Upper lobe of right lung (tissue), 1 donor: ENCODE measurements around the gene RHOA. TPM values are rescaled to one million over a fixed set of nuclear protein-coding genes. Genes with fewer than 3 reads are reported as not detected.
A peak's percentile ranks its signal among the peaks of the same experiment; 100 is the strongest.
"Not testable (repeated sequence)": the region's sequence is repeated elsewhere in the genome, so short reads cannot be mapped to it uniquely, and the experiment has no call there.

Experiments used
- ATAC-seq: fragments of 200-7000 bp; cut with Tn5 transposase; one replicate; pipeline ENCODE4 v1.9.1; 2020; ENCODE audit warnings: mild to moderate bottlenecking, moderate library complexity
- DNase-seq: peaks from one replicate; pipeline ENCODE4 v3.0.0-alpha.2; 2020
- H3K27ac ChIP-seq: fragments of 200-600 bp; one replicate; pipeline ENCODE4 v1.8.0; 2022
- H3K27me3 ChIP-seq: fragments of 200-600 bp; one replicate; pipeline ENCODE4 v1.8.0; 2022; ENCODE audit warnings: mild to moderate bottlenecking
- H3K36me3 ChIP-seq: fragments of 200-600 bp; one replicate; pipeline ENCODE4 v1.8.0; 2022
- H3K4me1 ChIP-seq: fragments of 200-600 bp; one replicate; pipeline ENCODE4 v1.8.0; 2022
- H3K4me3 ChIP-seq: fragments of 200-600 bp; one replicate; pipeline ENCODE4 v1.8.0; 2022; ENCODE audit warnings: mild to moderate bottlenecking
- H3K9me3 ChIP-seq: fragments of 200-600 bp; one replicate; pipeline ENCODE4 v1.8.0; 2022
- intact Hi-C: fragments of 100-400 bp; cut with DNase I; formaldehyde crosslinking; loops from one replicate; pipeline ENCODE4 v1.11.0; 2022
- total RNA-seq: library from RNA; stranded (reverse); fragmentation: NEBNext Ultra II Directional; extraction: Animal tissue kit (Norgen Biotek cat#: 25700); gene quantifications from one replicate; pipeline ENCODE4 v1.2.1, GENCODE V29; 2021
- TF ChIP-seq, protein P1 (sequence below): fragments of 200-600 bp; IDR thresholded peaks from one replicate; pipeline ENCODE4 v1.8.0; 2022; ENCODE audit warnings: antibody characterized with exemption
- donor health status: DM: no; HTN: yes; CAD: no; lungs with severe emphysema.

Gene RHOA
- total RNA-seq, 1 donor from 2014 or later: 543 TPM

GRCh38 chr3:49349348-49350114, 62.2 kb downstream of the RHOA start:
- Histone ChIP-seq H3K4me3 (no peak overlapping the region), H3K36me3 (no peaks in the 10 kb centered on the region), H3K9me3 (no peaks in the 10 kb centered on the region), H3K27ac (peak overlapping the region; percentile 83), H3K27me3 (no peaks in the 10 kb centered on the region), H3K4me1 (peaks cover 52% of the 10 kb centered on the region)
- ATAC-seq (no peak), DNase-seq (no peak)
- TF ChIP-seq, protein P1, sequence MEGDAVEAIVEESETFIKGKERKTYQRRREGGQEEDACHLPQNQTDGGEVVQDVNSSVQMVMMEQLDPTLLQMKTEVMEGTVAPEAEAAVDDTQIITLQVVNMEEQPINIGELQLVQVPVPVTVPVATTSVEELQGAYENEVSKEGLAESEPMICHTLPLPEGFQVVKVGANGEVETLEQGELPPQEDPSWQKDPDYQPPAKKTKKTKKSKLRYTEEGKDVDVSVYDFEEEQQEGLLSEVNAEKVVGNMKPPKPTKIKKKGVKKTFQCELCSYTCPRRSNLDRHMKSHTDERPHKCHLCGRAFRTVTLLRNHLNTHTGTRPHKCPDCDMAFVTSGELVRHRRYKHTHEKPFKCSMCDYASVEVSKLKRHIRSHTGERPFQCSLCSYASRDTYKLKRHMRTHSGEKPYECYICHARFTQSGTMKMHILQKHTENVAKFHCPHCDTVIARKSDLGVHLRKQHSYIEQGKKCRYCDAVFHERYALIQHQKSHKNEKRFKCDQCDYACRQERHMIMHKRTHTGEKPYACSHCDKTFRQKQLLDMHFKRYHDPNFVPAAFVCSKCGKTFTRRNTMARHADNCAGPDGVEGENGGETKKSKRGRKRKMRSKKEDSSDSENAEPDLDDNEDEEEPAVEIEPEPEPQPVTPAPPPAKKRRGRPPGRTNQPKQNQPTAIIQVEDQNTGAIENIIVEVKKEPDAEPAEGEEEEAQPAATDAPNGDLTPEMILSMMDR: no peak
- intact Hi-C loops: no loop called here

DNA sequence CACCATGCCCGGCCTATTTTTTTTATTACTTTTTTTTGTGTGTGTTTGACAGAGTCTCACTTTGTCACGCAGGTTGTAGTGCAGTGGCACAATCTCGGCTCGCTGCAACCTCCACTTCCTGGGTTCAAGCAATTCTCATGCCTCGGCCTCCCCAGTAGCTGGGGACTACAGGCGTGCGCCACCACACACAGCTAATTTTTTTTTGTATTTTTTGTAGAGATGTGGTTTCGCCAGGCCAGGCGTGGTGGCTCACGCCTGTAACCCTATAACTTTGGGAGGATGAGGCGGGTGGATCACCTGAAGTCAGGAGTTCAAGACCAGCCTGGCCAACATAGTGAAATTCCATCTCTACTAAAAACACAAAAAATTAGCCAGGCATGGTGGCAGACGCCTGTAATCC, 63.4 kb downstream of the RHOA start:
- ATAC-seq, H3K36me3 ChIP-seq, intact Hi-C loops, DNase-seq, H3K9me3 ChIP-seq, H3K4me3 ChIP-seq, H3K27me3 ChIP-seq: not testable (repeated sequence)
- peaks cover 52% of the 10 kb centered on the region for H3K4me1 ChIP-seq
- H3K27ac ChIP-seq: peak overlapping the region; percentile 83

GRCh38 chr3:49346797-49347251, 65.0 kb downstream of the RHOA start:
- no peak overlapping the region for H3K4me3 ChIP-seq
- no peaks in the 10 kb centered on the region for H3K36me3 ChIP-seq
- peak overlapping the region; percentile 84 for H3K27ac ChIP-seq
- TF ChIP-seq, protein P1: no peak
- DNase-seq (no peak), ATAC-seq (no peak)
- intact Hi-C loops: no loop called here
- H3K9me3 ChIP-seq: no peaks in the 10 kb centered on the region
- peaks cover 47% of the 10 kb centered on the region for H3K4me1 ChIP-seq
- no peaks in the 10 kb centered on the region for H3K27me3 ChIP-seq

DNA sequence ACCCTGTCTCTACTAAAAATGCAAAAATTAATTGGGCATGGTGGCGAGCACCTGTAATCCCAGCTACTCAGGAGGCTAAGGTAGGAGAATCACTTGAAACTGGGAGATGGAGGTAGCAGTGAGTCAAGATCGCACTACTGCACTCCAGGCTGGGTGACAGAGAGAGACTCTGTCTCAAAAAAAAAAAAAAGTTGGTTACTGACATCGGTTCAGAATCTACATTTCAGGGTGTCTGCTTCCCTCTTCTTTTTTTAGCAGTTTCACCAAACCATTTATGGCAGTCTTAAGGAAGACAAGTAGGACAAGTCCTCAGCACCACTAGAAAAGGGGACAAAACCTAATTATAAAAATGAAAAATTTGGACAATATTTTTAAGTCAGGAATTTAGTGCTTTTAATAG, 68.6 kb downstream of the RHOA start:
- Histone ChIP-seq H3K27me3 (no peaks in the 10 kb centered on the region), H3K4me3 (no peak overlapping the region), H3K4me1 (peaks cover 36% of the 10 kb centered on the region), H3K27ac (no peak overlapping the region), H3K9me3 (no peaks in the 10 kb centered on the region), H3K36me3 (no peaks in the 10 kb centered on the region)
- ATAC-seq: no peak
- no peak for DNase-seq
- intact Hi-C loops: no loop called here
- TF ChIP-seq, protein P1: no peak

- ATAC-seq (no peak), DNase-seq (no peak)
- intact Hi-C loops: no loop called here
- no peak overlapping the region for H3K4me3 ChIP-seq
- no peaks in the 10 kb centered on the region for H3K27me3 ChIP-seq
- H3K9me3 ChIP-seq: no peaks in the 10 kb centered on the region
- TF ChIP-seq, protein P1: no peak
- peaks cover 40% of the 10 kb centered on the region for H3K4me1 ChIP-seq
- peak overlapping the region; percentile 99 for H3K27ac ChIP-seq
- peaks cover 4% of the 10 kb centered on the region for H3K36me3 ChIP-seq
Observed at GRCh38 chr3:49341996-49342395, 69.8 kb downstream of the RHOA start.

- TF ChIP-seq, protein P1: peak; percentile 44
- intact Hi-C loops: no loop called here
- H3K27me3 ChIP-seq: no peaks in the 10 kb centered on the region
- peak; percentile 95 for ATAC-seq
- H3K4me3 ChIP-seq: peak within 1 kb of the TSS; percentile 96
- DNase-seq: peak; percentile 98
- H3K36me3 ChIP-seq: peaks cover 17% of the 10 kb centered on the region
- H3K27ac ChIP-seq: peak within 1 kb of the TSS; percentile 99
- H3K9me3 ChIP-seq: no peaks in the 10 kb centered on the region
- H3K4me1 ChIP-seq: peaks cover 27% of the 10 kb centered on the region
Observed at GRCh38 chr3:49339941-49340800, 71.6 kb downstream of the RHOA start, which contains the start of gene USP4. USP4 (minus strand) TSS chr3:49340053; CDS start chr3:49340024, 29 bp downstream.
